KOPT-K1 (cell line): ENCODE results near the gene CKLF.
"Not testable (repeated sequence)": the region's sequence is repeated elsewhere in the genome, so short reads cannot be mapped to it uniquely, and the experiment has no call there.

ENCODE experiments used
- H3K27ac ChIP-seq: fragments of 200-600 bp; sonication (generic); 2 replicates; pipeline ENCODE4 v1.5.1; 2016; ENCODE audit warnings: antibody characterized with exemption, mild to moderate bottlenecking, low read depth, low read length; ENCODE audit not compliant: poor library complexity, severe bottlenecking
- H3K36me3 ChIP-seq: fragments of 200-600 bp; sonication (generic); 2 replicates; pipeline ENCODE4 v1.5.1; 2017; ENCODE audit warnings: antibody characterized with exemption, mild to moderate bottlenecking, low read length, moderate library complexity; ENCODE audit not compliant: insufficient read depth
- H3K9me3 ChIP-seq: fragments of 200-600 bp; sonication (generic); 2 replicates; pipeline ENCODE4 v1.5.1; 2017; ENCODE audit warnings: antibody characterized with exemption, low read length, mild to moderate bottlenecking; ENCODE audit not compliant: insufficient read depth, poor library complexity, severe bottlenecking

CKLF gene

GRCh38 chr16:66605177-66605978 is 53.0 kb downstream of the CKLF start:
- peaks cover 15% of the 10 kb centered on the region for H3K9me3 ChIP-seq
- H3K27ac ChIP-seq: peak overlapping the region; percentile 92
- peaks cover 41% of the 10 kb centered on the region for H3K36me3 ChIP-seq

GRCh38 chr16:66605979-66606751 is 53.8 kb downstream of the CKLF start:
- Histone ChIP-seq H3K27ac (peak overlapping the region; percentile 92), H3K36me3 (peaks cover 49% of the 10 kb centered on the region), H3K9me3 (peaks cover 8% of the 10 kb centered on the region)

GRCh38 chr16:66608241-66609138 is 56.1 kb downstream of the CKLF start:
- Histone ChIP-seq H3K27ac (peak overlapping the region; percentile 1), H3K36me3 (peaks cover 73% of the 10 kb centered on the region)

GRCh38 chr16:66609139-66609510 is 56.7 kb downstream of the CKLF start:
- Histone ChIP-seq H3K27ac (no peak overlapping the region), H3K36me3 (peaks cover 78% of the 10 kb centered on the region), H3K9me3 (no peaks in the 10 kb centered on the region)

More at GRCh38 chr16:66608241-66609138, 56.1 kb downstream of the CKLF start:
- no peaks in the 10 kb centered on the region for H3K9me3 ChIP-seq

GRCh38 chr16:66610111-66610820 is 57.9 kb downstream of the CKLF start:
- Histone ChIP-seq H3K9me3 (no peaks in the 10 kb centered on the region), H3K36me3 (peaks cover 90% of the 10 kb centered on the region), H3K27ac (no peak overlapping the region)

GRCh38 chr16:66611911-66612310 is 59.5 kb downstream of the CKLF start:
- not testable (repeated sequence) for H3K9me3 ChIP-seq, H3K27ac ChIP-seq
- H3K36me3 ChIP-seq: peaks cover 84% of the 10 kb centered on the region

- Histone ChIP-seq H3K27ac (no peak overlapping the region), H3K36me3 (peaks cover 79% of the 10 kb centered on the region), H3K9me3 (no peaks in the 10 kb centered on the region)
Observed at GRCh38 chr16:66612422-66612821, 60.0 kb downstream of the CKLF start.

- H3K9me3 ChIP-seq: no peaks in the 10 kb centered on the region
- peaks cover 61% of the 10 kb centered on the region for H3K36me3 ChIP-seq
- no peak overlapping the region for H3K27ac ChIP-seq
Observed at GRCh38 chr16:66614161-66614802, 61.9 kb downstream of the CKLF start.
